ENCODE measurements around the gene FBXO31.
A peak's percentile ranks its signal among the peaks of the same experiment; 100 is the strongest.
"Not testable (repeated sequence)": the region's sequence is repeated elsewhere in the genome, so short reads cannot be mapped to it uniquely, and the experiment has no call there.

FBXO31 gene

GRCh38 chr16:87366930-87367329 lies 16.6 kb downstream of the FBXO31 start:
- no peaks in the 10 kb centered on the region for H3K9me3 Mint-ChIP-seq
- peaks cover 66% of the 10 kb centered on the region for H3K4me1 Mint-ChIP-seq (ENCODE audit: low read depth)
- no peaks in the 10 kb centered on the region for H3K27me3 Mint-ChIP-seq
- H3K27ac Mint-ChIP-seq, result no peak overlapping the region
- no peak for DNase-seq
- H3K4me3 Mint-ChIP-seq, result no peak overlapping the region
- H3K36me3 Mint-ChIP-seq (ENCODE audit: low read depth), result peaks cover 60% of the 10 kb centered on the region

- Mint-ChIP-seq H3K9me3 (no peaks in the 10 kb centered on the region), H3K4me1 (ENCODE audit: low read depth) (peaks cover 61% of the 10 kb centered on the region), H3K4me3 (no peak overlapping the region), H3K36me3 (ENCODE audit: low read depth) (peaks cover 62% of the 10 kb centered on the region), H3K27ac (peak overlapping the region; percentile 34), H3K27me3 (no peaks in the 10 kb centered on the region)
- DNase-seq, result no peak
Observed at GRCh38 chr16:87366288-87366687, 17.3 kb downstream of the FBXO31 start.

GRCh38 chr16:87365021-87365713 lies 18.4 kb downstream of the FBXO31 start:
- peak overlapping the region; percentile 55 for H3K27ac Mint-ChIP-seq
- H3K9me3 Mint-ChIP-seq, result no peaks in the 10 kb centered on the region
- peaks cover 62% of the 10 kb centered on the region for H3K4me1 Mint-ChIP-seq (ENCODE audit: low read depth)
- H3K27me3 Mint-ChIP-seq, result no peaks in the 10 kb centered on the region
- H3K4me3 Mint-ChIP-seq, result no peak overlapping the region
- peaks cover 71% of the 10 kb centered on the region for H3K36me3 Mint-ChIP-seq (ENCODE audit: low read depth)
- no peak for DNase-seq

GRCh38 chr16:87363771-87364455 lies 19.7 kb downstream of the FBXO31 start:
- no peak for DNase-seq
- peak overlapping the region; percentile 72 for H3K27ac Mint-ChIP-seq
- H3K27me3 Mint-ChIP-seq, result no peaks in the 10 kb centered on the region
- peaks cover 80% of the 10 kb centered on the region for H3K36me3 Mint-ChIP-seq (ENCODE audit: low read depth)
- peaks cover 55% of the 10 kb centered on the region for H3K4me1 Mint-ChIP-seq (ENCODE audit: low read depth)
- no peak overlapping the region for H3K4me3 Mint-ChIP-seq
- no peaks in the 10 kb centered on the region for H3K9me3 Mint-ChIP-seq

GRCh38 chr16:87362828-87363559 lies 20.6 kb downstream of the FBXO31 start:
- Mint-ChIP-seq H3K36me3 (ENCODE audit: low read depth) (peaks cover 87% of the 10 kb centered on the region), H3K4me1 (ENCODE audit: low read depth) (peaks cover 46% of the 10 kb centered on the region)
- not testable (repeated sequence) for H3K4me3 Mint-ChIP-seq, DNase-seq, H3K27me3 Mint-ChIP-seq, H3K27ac Mint-ChIP-seq, H3K9me3 Mint-ChIP-seq

GRCh38 chr16:87361916-87362619 lies 21.5 kb downstream of the FBXO31 start:
- H3K9me3 Mint-ChIP-seq, result no peaks in the 10 kb centered on the region
- H3K36me3 Mint-ChIP-seq (ENCODE audit: low read depth), result peaks cover 85% of the 10 kb centered on the region
- peaks cover 37% of the 10 kb centered on the region for H3K4me1 Mint-ChIP-seq (ENCODE audit: low read depth)
- DNase-seq, result no peak
- H3K4me3 Mint-ChIP-seq, result no peak overlapping the region
- no peak overlapping the region for H3K27ac Mint-ChIP-seq
- no peaks in the 10 kb centered on the region for H3K27me3 Mint-ChIP-seq

- H3K4me3 Mint-ChIP-seq, result no peak overlapping the region
- no peaks in the 10 kb centered on the region for H3K27me3 Mint-ChIP-seq
- H3K36me3 Mint-ChIP-seq (ENCODE audit: low read depth), result peaks cover 86% of the 10 kb centered on the region
- peak overlapping the region; percentile 37 for H3K27ac Mint-ChIP-seq
- no peaks in the 10 kb centered on the region for H3K9me3 Mint-ChIP-seq
- peaks cover 32% of the 10 kb centered on the region for H3K4me1 Mint-ChIP-seq (ENCODE audit: low read depth)
- DNase-seq, result no peak
Observed at GRCh38 chr16:87360862-87361610, 22.5 kb downstream of the FBXO31 start.

- Mint-ChIP-seq H3K9me3 (no peaks in the 10 kb centered on the region), H3K36me3 (ENCODE audit: low read depth) (peaks cover 83% of the 10 kb centered on the region), H3K4me1 (ENCODE audit: low read depth) (peaks cover 16% of the 10 kb centered on the region), H3K27ac (peak overlapping the region; percentile 41), H3K4me3 (no peak overlapping the region), H3K27me3 (no peaks in the 10 kb centered on the region)
- no peak for DNase-seq
Observed at GRCh38 chr16:87359121-87359520, 24.5 kb downstream of the FBXO31 start.

GRCh38 chr16:87358696-87359095 lies 24.9 kb downstream of the FBXO31 start:
- H3K4me1 Mint-ChIP-seq (ENCODE audit: low read depth), result peaks cover 14% of the 10 kb centered on the region
- H3K4me3 Mint-ChIP-seq, result no peak overlapping the region
- no peak overlapping the region for H3K27ac Mint-ChIP-seq
- no peaks in the 10 kb centered on the region for H3K27me3 Mint-ChIP-seq
- H3K9me3 Mint-ChIP-seq, result no peaks in the 10 kb centered on the region
- no peak for DNase-seq
- peaks cover 79% of the 10 kb centered on the region for H3K36me3 Mint-ChIP-seq (ENCODE audit: low read depth)

GRCh38 chr16:87358250-87358649 lies 25.3 kb downstream of the FBXO31 start:
- H3K4me3 Mint-ChIP-seq, result no peak overlapping the region
- H3K27ac Mint-ChIP-seq, result no peak overlapping the region
- no peak for DNase-seq
- H3K9me3 Mint-ChIP-seq, result no peaks in the 10 kb centered on the region
- H3K4me1 Mint-ChIP-seq (ENCODE audit: low read depth), result peaks cover 10% of the 10 kb centered on the region
- H3K36me3 Mint-ChIP-seq (ENCODE audit: low read depth), result peaks cover 76% of the 10 kb centered on the region
- no peaks in the 10 kb centered on the region for H3K27me3 Mint-ChIP-seq

GRCh38 chr16:87356491-87356853 lies 27.1 kb downstream of the FBXO31 start:
- Mint-ChIP-seq H3K36me3 (ENCODE audit: low read depth) (peaks cover 78% of the 10 kb centered on the region), H3K27ac (no peak overlapping the region), H3K9me3 (no peaks in the 10 kb centered on the region)

GRCh38 chr16:87353613-87354012 lies 30.0 kb downstream of the FBXO31 start:
- H3K4me1 Mint-ChIP-seq (ENCODE audit: low read depth), result peaks cover 3% of the 10 kb centered on the region
- no peak overlapping the region for H3K4me3 Mint-ChIP-seq
- no peak for DNase-seq
- no peaks in the 10 kb centered on the region for H3K27me3 Mint-ChIP-seq
- peaks cover 69% of the 10 kb centered on the region for H3K36me3 Mint-ChIP-seq (ENCODE audit: low read depth)
- H3K27ac Mint-ChIP-seq, result no peak overlapping the region
- H3K9me3 Mint-ChIP-seq, result no peaks in the 10 kb centered on the region

More at GRCh38 chr16:87356491-87356853, 27.1 kb downstream of the FBXO31 start:
- Mint-ChIP-seq H3K4me1 (ENCODE audit: low read depth) (peaks cover 10% of the 10 kb centered on the region), H3K4me3 (no peak overlapping the region), H3K27me3 (no peaks in the 10 kb centered on the region)
- DNase-seq, result no peak

- Mint-ChIP-seq H3K4me1 (ENCODE audit: low read depth) (peaks cover 3% of the 10 kb centered on the region), H3K4me3 (no peak overlapping the region), H3K27me3 (no peaks in the 10 kb centered on the region), H3K36me3 (ENCODE audit: low read depth) (peaks cover 69% of the 10 kb centered on the region), H3K27ac (no peak overlapping the region), H3K9me3 (no peaks in the 10 kb centered on the region)
- no peak for DNase-seq
Observed at GRCh38 chr16:87352818-87353217, 30.8 kb downstream of the FBXO31 start.

- Mint-ChIP-seq H3K27ac (no peak overlapping the region), H3K9me3 (no peaks in the 10 kb centered on the region), H3K36me3 (ENCODE audit: low read depth) (peaks cover 70% of the 10 kb centered on the region), H3K4me3 (no peak overlapping the region), H3K4me1 (ENCODE audit: low read depth) (peaks cover 3% of the 10 kb centered on the region), H3K27me3 (no peaks in the 10 kb centered on the region)
- no peak for DNase-seq
Observed at GRCh38 chr16:87351320-87351698, 32.3 kb downstream of the FBXO31 start.
